Neutrophil (primary cell): ENCODE data around the gene IFNA14.
"Not testable (repeated sequence)": the region's sequence is repeated elsewhere in the genome, so short reads cannot be mapped to it uniquely, and the experiment has no call there.

Experiments
- H3K27ac ChIP-seq: fragments of 200-600 bp; sonication (generic); 2 replicates; pipeline ENCODE4 v1.5.1; 2016; ENCODE audit warnings: mild to moderate bottlenecking, moderate library complexity
- H3K27me3 ChIP-seq: fragments of 200-600 bp; sonication (generic); 2 replicates; pipeline ENCODE4 v1.6.0; 2016; ENCODE audit warnings: mild to moderate bottlenecking
- H3K36me3 ChIP-seq: fragments of 200-600 bp; sonication (generic); 2 replicates; pipeline ENCODE4 v1.5.1; 2017
- H3K4me1 ChIP-seq, 2 experiments: fragments of 200-600 bp in 1 of 2; sonication (generic) in 1 of 2; 1 replicate in 1 of 2; 2 replicates in 1 of 2; pipeline versions ENCODE4 v1.5.1 to v1.6.1; 2013 to 2016; ENCODE audit warnings: low read depth in 1 of 2, low read length in 1 of 2, mild to moderate bottlenecking in 1 of 2, moderate library complexity in 1 of 2; ENCODE audit not compliant: control insufficient read depth in 1 of 2, insufficient read depth in 1 of 2
- H3K4me3 ChIP-seq, 2 experiments: fragments of 200-600 bp in 1 of 2; sonication (generic) in 1 of 2; 1 replicate in 1 of 2; 2 replicates in 1 of 2; pipeline ENCODE4 v1.5.1; 2013 to 2016; ENCODE audit warnings: low read depth in 1 of 2, low read length in 1 of 2, mild to moderate bottlenecking in 1 of 2, moderate library complexity in 1 of 2
- H3K9me3 ChIP-seq: fragments of 200-600 bp; sonication (generic); 2 replicates; pipeline ENCODE4 v1.5.1; 2016
- CTCF ChIP-seq: fragments of 200-600 bp; sonication (generic); IDR thresholded peaks from 2 replicates; pipeline ENCODE4 v1.5.1; 2016; ENCODE audit warnings: antibody characterized with exemption

IFNA14 gene

DNA sequence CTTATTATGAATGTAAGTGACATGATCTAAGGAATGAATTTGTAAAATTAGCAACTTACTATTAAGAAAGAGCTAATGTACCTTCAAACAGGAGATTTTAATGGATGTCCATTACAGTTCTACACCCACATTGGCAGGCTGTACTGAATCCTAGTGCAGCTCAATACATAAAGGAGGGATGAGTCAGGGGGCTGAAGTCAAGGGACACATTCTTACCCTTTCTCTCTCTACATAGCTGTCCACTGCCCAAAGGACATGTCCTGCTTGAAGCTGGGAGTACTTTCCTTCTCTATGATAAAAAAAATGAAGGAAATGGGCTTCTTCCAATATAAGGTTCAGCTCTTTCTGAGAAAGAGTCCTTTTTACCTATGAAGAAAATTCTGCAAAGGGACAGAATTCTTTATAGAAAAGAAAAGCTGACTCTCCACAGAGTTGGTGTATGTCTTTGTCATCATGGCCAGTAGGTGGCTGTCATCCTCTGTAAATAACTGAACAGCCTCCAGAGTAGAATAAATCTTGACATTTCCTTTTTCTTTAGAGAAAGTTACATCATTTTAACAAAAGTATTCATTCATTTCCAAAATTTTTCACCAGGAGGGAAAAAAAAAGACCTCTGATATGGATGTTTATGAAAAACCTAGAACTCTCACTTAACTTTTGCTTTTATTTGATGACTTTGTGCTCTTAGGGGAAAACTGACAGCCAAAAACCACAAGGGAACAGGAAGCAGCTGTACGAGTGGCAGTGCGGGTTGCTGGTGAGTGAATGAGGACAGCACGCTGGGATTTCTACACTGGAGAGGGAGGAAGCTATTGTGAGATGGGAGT is 13.1 kb upstream of the IFNA14 start:
- Histone ChIP-seq H3K27me3 (no peaks in the 10 kb centered on the region), H3K4me1 (peaks cover 44 to 45% of the 10 kb centered on the region in 2 experiments), H3K4me3 (peak overlapping the region in 1 of 2 experiments; percentile 5)

GRCh38 chr9:21251638-21252037 is 11.8 kb upstream of the IFNA14 start:
- Histone ChIP-seq H3K9me3 (no peaks in the 10 kb centered on the region), H3K4me1 (peaks cover 44 to 45% of the 10 kb centered on the region in 2 experiments), H3K27ac (no peak overlapping the region), H3K4me3 (no peak overlapping the region), H3K27me3 (no peaks in the 10 kb centered on the region), H3K36me3 (no peaks in the 10 kb centered on the region)
- TF ChIP-seq CTCF = no peak

More for the DNA sequence above, 13.1 kb upstream of the IFNA14 start:
- Histone ChIP-seq H3K36me3 (no peaks in the 10 kb centered on the region), H3K9me3 (no peaks in the 10 kb centered on the region), H3K27ac (peak overlapping the region; percentile 59)
- no peak for TF ChIP-seq CTCF

DNA sequence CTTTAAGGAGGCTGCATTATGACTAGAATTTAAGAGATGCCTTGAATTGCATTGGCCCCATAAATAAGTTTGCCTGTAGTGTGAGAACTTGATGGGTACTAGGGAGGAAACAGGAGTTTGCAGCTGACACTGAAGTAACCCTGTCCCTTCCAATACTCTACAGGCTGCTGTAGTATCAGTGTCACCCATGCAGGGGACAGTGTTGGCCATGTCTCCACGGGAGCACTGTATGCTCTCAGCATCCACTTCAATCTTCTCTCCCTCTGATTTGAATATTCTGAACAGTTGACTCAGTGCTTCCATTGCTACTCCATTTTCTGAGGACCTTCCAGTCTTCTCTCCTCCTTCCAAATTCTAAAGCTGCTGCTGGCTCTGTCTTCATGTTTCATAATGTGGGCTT is 11.4 kb upstream of the IFNA14 start:
- H3K36me3 ChIP-seq = no peaks in the 10 kb centered on the region
- no peaks in the 10 kb centered on the region for H3K9me3 ChIP-seq
- TF ChIP-seq CTCF = no peak
- no peaks in the 10 kb centered on the region for H3K27me3 ChIP-seq
- H3K4me1 ChIP-seq = peaks cover 42 to 45% of the 10 kb centered on the region in 2 experiments
- H3K27ac ChIP-seq = no peak overlapping the region
- no peak overlapping the region for H3K4me3 ChIP-seq

GRCh38 chr9:21244836-21245235 is 5.0 kb upstream of the IFNA14 start:
- H3K9me3 ChIP-seq = no peaks in the 10 kb centered on the region
- no peaks in the 10 kb centered on the region for H3K36me3 ChIP-seq
- H3K4me1 ChIP-seq = peaks cover 10 to 17% of the 10 kb centered on the region in 2 experiments
- H3K4me3 ChIP-seq = no peak overlapping the region
- no peak overlapping the region for H3K27ac ChIP-seq
- TF ChIP-seq CTCF = no peak
- H3K27me3 ChIP-seq = peaks cover 12% of the 10 kb centered on the region

DNA sequence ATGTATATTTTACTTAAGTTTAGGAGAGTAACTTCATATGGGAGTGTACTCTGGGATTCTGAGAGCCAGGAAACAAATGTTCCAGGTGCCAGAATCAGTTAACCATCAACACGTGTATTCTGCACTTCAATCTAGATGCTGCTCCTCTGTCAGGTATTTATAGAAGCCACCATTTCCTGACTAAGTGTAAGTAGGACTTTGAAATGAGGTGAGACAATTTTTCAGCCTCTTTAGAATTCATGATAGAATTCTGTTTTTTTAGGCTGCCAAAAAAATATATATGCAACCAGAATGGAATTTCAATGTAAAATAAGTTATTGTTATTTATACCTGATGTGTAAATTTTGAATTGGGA is 3.5 kb downstream of the IFNA14 start:
- not testable (repeated sequence) for H3K36me3 ChIP-seq, H3K27ac ChIP-seq, H3K4me3 ChIP-seq, H3K9me3 ChIP-seq, H3K27me3 ChIP-seq
- peaks cover 10 to 15% of the 10 kb centered on the region in 2 experiments for H3K4me1 ChIP-seq

GRCh38 chr9:21235468-21236359 is 4.1 kb downstream of the IFNA14 start:
- not testable (repeated sequence) for H3K27me3 ChIP-seq, H3K4me3 ChIP-seq, H3K9me3 ChIP-seq, H3K27ac ChIP-seq, H3K36me3 ChIP-seq
- peaks cover 10 to 15% of the 10 kb centered on the region in 2 experiments for H3K4me1 ChIP-seq
